CD4-positive, alpha-beta T cell (primary cell): Measurements from ENCODE around the gene TARDBP. TPM values are rescaled to one million over a fixed set of nuclear protein-coding genes. Genes with fewer than 3 reads are reported as not detected.

ENCODE experiments used
- ATAC-seq: fragments of 200-7000 bp; cut with Tn5 transposase; one replicate; pipeline ENCODE4 v1.10.0; 2022; ENCODE audit warnings: mild to moderate bottlenecking; ENCODE audit not compliant: poor library complexity
- CTCF ChIA-PET: fragments of 350-600 bp; sonication (Branson Sonifier 250); formaldehyde crosslinking; loops from one replicate; lab custom pipeline; 2021; ENCODE audit warnings: antibody characterized with exemption, inconsistent platforms; lab: Charles Lee
- POLR2A ChIA-PET: fragments of 350-600 bp; sonication (Branson Sonifier 250); formaldehyde crosslinking; loops from one replicate; lab custom pipeline; 2021; ENCODE audit warnings: antibody characterized with exemption, inconsistent platforms; lab: Charles Lee
- DNase-seq, 14 experiments: peaks; one replicate each; pipeline ENCODE4 v3.0.0-alpha.2; 2013 to 2020; ENCODE audit warnings: mixed read lengths in 2 of 14
- H3K27ac ChIP-seq, 2 donors: one replicate each; pipeline versions ENCODE4 v1.5.1 to v1.7.0; 2013; ENCODE audit warnings: low read length in 2 of 2, low read depth in 1 of 2, mild to moderate bottlenecking in 1 of 2
- H3K27me3 ChIP-seq, 2 experiments: 1 replicate in 1 of 2; 2 replicates in 1 of 2; pipeline versions ENCODE4 v1.6.1 to v1.7.0; 2013; ENCODE audit warnings: low read length in 2 of 2, control low read depth in 1 of 2, mild to moderate bottlenecking in 1 of 2, moderate library complexity in 1 of 2; ENCODE audit not compliant: insufficient read depth in 2 of 2, control insufficient read depth in 1 of 2
- H3K36me3 ChIP-seq: one replicate; pipeline ENCODE4 v1.6.1; 2013; ENCODE audit warnings: low read length, control low read depth; ENCODE audit not compliant: insufficient read depth
- H3K4me1 ChIP-seq: one replicate; pipeline ENCODE4 v1.6.1; 2013; ENCODE audit warnings: low read length, control low read depth; ENCODE audit not compliant: insufficient read depth
- H3K4me3 ChIP-seq: one replicate; pipeline ENCODE4 v1.5.1; 2013; ENCODE audit warnings: mild to moderate bottlenecking, low read length, moderate library complexity
- H3K9me3 ChIP-seq, 2 experiments: 1 replicate in 1 of 2; 2 replicates in 1 of 2; pipeline versions ENCODE4 v1.6.1 to v1.7.0; 2013; ENCODE audit warnings: low read length in 2 of 2, mild to moderate bottlenecking in 2 of 2, control low read depth in 1 of 2, moderate library complexity in 1 of 2; ENCODE audit not compliant: control insufficient read depth in 1 of 2, insufficient read depth in 1 of 2
- H3K27ac Mint-ChIP-seq: one replicate; pipeline ENCODE4 v1.8.0; 2020; ENCODE audit warnings: mixed read lengths
- H3K27me3 Mint-ChIP-seq: one replicate; pipeline ENCODE4 v1.8.0; 2021; ENCODE audit warnings: mixed read lengths
- H3K36me3 Mint-ChIP-seq: one replicate; pipeline ENCODE4 v1.8.0; 2021; ENCODE audit warnings: low read depth, mixed read lengths
- H3K4me1 Mint-ChIP-seq: one replicate; pipeline ENCODE4 v1.8.0; 2021; ENCODE audit warnings: low read depth, mixed read lengths
- H3K4me3 Mint-ChIP-seq: one replicate; pipeline ENCODE4 v1.8.0; 2020; ENCODE audit warnings: mild to moderate bottlenecking, mixed read lengths
- H3K9me3 Mint-ChIP-seq: one replicate; pipeline ENCODE4 v1.8.0; 2020; ENCODE audit warnings: mixed read lengths
- intact Hi-C, 2 experiments: fragments of 100-400 bp; cut with DNase I in 1 of 2; cut with micrococcal nuclease in 1 of 2; formaldehyde crosslinking; loops; one replicate each; pipeline versions ENCODE4 v1.15.1 to v1.9.0; 2023 to 2025; cut with DNase I, micrococcal nuclease
- total RNA-seq, 174 experiments: library from RNA in 2 of 174; stranded (reverse) in 2 of 174; gene quantifications; one replicate each; pipeline ENCODE4 v1.2.3 and lab custom pipeline; 2021 to 2026
- TF ChIP-seq, protein P1 (sequence below): fragments of 200-600 bp; IDR thresholded peaks from one replicate; pipeline ENCODE4 v1.8.0; 2022; ENCODE audit warnings: antibody characterized with exemption, mild to moderate bottlenecking

TARDBP gene
- total RNA-seq, 2 experiments from 2014 or later = 141 to 149 TPM

DNA sequence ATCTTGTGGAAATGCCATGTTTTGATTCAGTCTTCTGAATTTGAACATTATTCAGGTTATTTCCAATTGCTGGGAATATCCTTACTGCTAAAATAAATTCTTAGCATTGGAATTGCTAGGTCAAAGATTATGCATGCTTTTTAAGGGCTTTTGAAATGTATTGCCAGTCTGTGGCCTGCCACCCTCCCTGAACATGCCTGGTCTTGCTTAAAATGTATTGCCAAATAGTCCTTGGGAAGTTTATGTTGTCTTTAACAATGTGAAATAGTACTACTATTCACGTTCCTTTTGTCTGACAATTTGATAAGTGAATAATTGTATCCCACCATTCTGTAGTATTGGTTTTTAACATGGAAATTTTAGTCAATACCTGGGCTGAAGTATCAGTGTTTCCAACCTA lies 13.6 kb downstream of the TARDBP start:
- Histone ChIP-seq H3K36me3 (peaks cover 61% of the 10 kb centered on the region), H3K27ac (no peak overlapping the region), H3K9me3 (no peaks in the 10 kb centered on the region), H3K4me3 (no peak overlapping the region), H3K27me3 (no peaks in the 10 kb centered on the region), H3K4me1 (no peaks in the 10 kb centered on the region)
- Mint-ChIP-seq H3K9me3 (no peaks in the 10 kb centered on the region), H3K4me1 (peaks cover 40% of the 10 kb centered on the region), H3K4me3 (no peak overlapping the region), H3K27me3 (no peaks in the 10 kb centered on the region), H3K36me3 (peaks cover 86% of the 10 kb centered on the region), H3K27ac (peak overlapping the region; percentile 14)
- CTCF ChIA-PET = interaction anchor here (2.0 kb wide), 1 partner anchor 12 kb away, joined by 8 read pairs; no protein-coding TSS in a partner anchor
- no peak for DNase-seq
- TF ChIP-seq, protein P1, sequence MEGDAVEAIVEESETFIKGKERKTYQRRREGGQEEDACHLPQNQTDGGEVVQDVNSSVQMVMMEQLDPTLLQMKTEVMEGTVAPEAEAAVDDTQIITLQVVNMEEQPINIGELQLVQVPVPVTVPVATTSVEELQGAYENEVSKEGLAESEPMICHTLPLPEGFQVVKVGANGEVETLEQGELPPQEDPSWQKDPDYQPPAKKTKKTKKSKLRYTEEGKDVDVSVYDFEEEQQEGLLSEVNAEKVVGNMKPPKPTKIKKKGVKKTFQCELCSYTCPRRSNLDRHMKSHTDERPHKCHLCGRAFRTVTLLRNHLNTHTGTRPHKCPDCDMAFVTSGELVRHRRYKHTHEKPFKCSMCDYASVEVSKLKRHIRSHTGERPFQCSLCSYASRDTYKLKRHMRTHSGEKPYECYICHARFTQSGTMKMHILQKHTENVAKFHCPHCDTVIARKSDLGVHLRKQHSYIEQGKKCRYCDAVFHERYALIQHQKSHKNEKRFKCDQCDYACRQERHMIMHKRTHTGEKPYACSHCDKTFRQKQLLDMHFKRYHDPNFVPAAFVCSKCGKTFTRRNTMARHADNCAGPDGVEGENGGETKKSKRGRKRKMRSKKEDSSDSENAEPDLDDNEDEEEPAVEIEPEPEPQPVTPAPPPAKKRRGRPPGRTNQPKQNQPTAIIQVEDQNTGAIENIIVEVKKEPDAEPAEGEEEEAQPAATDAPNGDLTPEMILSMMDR = no peak
- intact Hi-C loops = no loop called here
- POLR2A ChIA-PET = no interaction called here
- ATAC-seq = no peak

DNA sequence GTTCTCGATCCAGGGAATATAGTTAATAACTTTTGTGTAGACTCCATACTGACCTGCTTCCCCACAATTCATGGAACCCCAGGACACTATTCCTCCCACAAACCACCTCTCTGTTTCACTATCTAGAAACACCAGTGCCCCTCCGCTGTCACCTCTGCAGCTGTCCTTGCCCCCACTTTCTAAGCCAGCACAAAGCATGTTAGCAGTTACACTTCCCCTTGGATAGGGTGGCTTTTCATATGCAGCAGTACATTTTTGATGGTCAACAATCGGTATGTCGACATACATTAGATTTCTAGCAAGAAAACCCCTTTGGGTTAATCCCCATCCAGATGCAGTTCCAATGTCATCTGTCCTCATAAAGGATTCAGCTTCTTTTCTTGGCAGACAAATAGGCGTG lies 14.4 kb downstream of the TARDBP start:
- H3K27me3 ChIP-seq = no peaks in the 10 kb centered on the region
- POLR2A ChIA-PET = interaction anchor here (0.7 kb wide), 1 partner anchor 11 kb away, joined by 3 read pairs; no protein-coding TSS in a partner anchor
- H3K27ac ChIP-seq = no peak overlapping the region
- no peaks in the 10 kb centered on the region for H3K9me3 Mint-ChIP-seq
- H3K27me3 Mint-ChIP-seq = no peaks in the 10 kb centered on the region
- TF ChIP-seq, protein P1 = no peak
- no peak for DNase-seq
- H3K36me3 ChIP-seq = peaks cover 53% of the 10 kb centered on the region
- H3K36me3 Mint-ChIP-seq = peaks cover 77% of the 10 kb centered on the region
- no peak for ATAC-seq
- peaks cover 36% of the 10 kb centered on the region for H3K4me1 Mint-ChIP-seq
- no peaks in the 10 kb centered on the region for H3K9me3 ChIP-seq
- H3K4me3 ChIP-seq = no peak overlapping the region
- H3K4me3 Mint-ChIP-seq = no peak overlapping the region
- CTCF ChIA-PET = interaction anchor here (0.6 kb wide), 1 partner anchor 11 kb away, joined by 3 read pairs; no protein-coding TSS in a partner anchor
- H3K27ac Mint-ChIP-seq = no peak overlapping the region
- intact Hi-C loops = no loop called here
- H3K4me1 ChIP-seq = no peaks in the 10 kb centered on the region

DNA sequence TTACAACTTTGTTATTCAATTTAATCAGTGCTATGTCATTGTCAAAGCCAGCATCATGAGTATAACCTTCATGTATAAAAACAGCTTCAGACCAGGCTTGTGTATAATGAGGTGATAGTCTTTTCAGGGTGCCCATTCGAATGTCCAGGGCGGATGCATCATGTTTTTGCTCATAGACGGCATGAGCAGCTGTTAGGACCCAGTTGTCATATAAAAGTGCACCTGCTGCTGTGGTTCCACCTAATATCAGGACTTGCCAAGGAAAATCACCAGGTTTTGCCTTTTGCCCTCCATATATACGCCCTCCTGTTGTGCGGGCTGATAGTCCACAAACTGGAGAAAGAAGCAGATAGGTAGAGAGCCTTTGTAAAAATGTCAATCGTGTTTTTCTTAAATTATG lies 14.9 kb downstream of the TARDBP start:
- TF ChIP-seq, protein P1 = no peak
- no peak for DNase-seq
- Mint-ChIP-seq H3K9me3 (no peaks in the 10 kb centered on the region), H3K4me1 (peaks cover 31% of the 10 kb centered on the region), H3K36me3 (peaks cover 73% of the 10 kb centered on the region), H3K27ac (no peak overlapping the region), H3K27me3 (no peaks in the 10 kb centered on the region), H3K4me3 (no peak overlapping the region)
- intact Hi-C loops = no loop called here
- Histone ChIP-seq H3K27me3 (no peaks in the 10 kb centered on the region), H3K27ac (no peak overlapping the region), H3K36me3 (peaks cover 49% of the 10 kb centered on the region), H3K9me3 (no peaks in the 10 kb centered on the region), H3K4me1 (no peaks in the 10 kb centered on the region), H3K4me3 (no peak overlapping the region)
- ChIA-PET POLR2A (interaction anchor here (0.7 kb wide), 1 partner anchor 10 kb away, joined by 3 read pairs; no protein-coding TSS in a partner anchor), CTCF (interaction anchor here (0.6 kb wide), 1 partner anchor 11 kb away, joined by 3 read pairs; no protein-coding TSS in a partner anchor)
- no peak for ATAC-seq
